HuH-7.5 (cell line): ENCODE measurements around the gene CYFIP2.
"Not testable (repeated sequence)": the region's sequence is repeated elsewhere in the genome, so short reads cannot be mapped to it uniquely, and the experiment has no call there.

ENCODE experiments used
- DNase-seq: peaks from one replicate; pipeline ENCODE4 v3.0.0; 2011; ENCODE audit warnings: low spot score

The CYFIP2 gene

GRCh38 chr5:157390133-157390532 lies 124.2 kb downstream of the CYFIP2 start:
- DNase-seq = no peak

- peak; percentile 22 for DNase-seq
Observed at GRCh38 chr5:157390551-157391297, 124.8 kb downstream of the CYFIP2 start.

- no peak for DNase-seq
Observed at GRCh38 chr5:157398305-157398704, 132.4 kb downstream of the CYFIP2 start.

DNA sequence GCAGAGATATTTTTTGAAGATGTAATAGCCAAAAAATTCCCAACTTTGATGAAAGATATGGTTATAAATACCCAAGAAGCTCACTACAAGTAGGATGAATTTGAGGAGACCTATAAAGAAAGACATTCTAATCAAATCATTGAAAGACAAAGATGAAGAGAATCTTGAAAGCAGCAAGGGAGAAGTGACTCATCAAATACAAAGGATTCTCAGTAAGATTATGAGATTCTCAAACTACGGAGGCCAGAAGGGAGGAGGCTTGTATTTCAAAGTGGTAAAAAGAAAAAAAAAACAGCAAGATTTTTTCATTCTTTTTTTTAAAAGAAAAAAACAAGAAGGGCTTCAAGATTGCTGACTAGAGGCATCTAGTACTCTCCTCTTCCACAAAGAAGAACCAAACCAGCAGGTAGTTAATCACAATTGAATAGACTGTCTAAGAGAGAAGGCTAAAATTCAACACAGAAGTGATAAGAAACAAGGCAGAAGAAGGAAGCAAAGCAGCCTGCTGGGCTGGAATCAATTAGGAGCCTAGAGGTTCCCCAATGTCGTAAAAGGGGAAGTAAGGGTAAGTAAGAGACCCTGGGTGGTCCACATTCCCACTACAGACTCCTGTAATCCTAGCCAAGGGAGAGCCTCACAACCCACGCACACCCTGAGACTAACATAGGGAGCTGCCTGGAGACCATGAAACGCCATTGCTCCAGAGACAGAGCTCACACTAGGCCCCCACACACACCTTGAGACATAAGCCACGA lies 135.0 kb downstream of the CYFIP2 start:
- DNase-seq = no peak

- no peak for DNase-seq
Observed at GRCh38 chr5:157415838-157416237, 149.9 kb downstream of the CYFIP2 start.

GRCh38 chr5:157419521-157419920 lies 153.6 kb downstream of the CYFIP2 start:
- not testable (repeated sequence) for DNase-seq

DNA sequence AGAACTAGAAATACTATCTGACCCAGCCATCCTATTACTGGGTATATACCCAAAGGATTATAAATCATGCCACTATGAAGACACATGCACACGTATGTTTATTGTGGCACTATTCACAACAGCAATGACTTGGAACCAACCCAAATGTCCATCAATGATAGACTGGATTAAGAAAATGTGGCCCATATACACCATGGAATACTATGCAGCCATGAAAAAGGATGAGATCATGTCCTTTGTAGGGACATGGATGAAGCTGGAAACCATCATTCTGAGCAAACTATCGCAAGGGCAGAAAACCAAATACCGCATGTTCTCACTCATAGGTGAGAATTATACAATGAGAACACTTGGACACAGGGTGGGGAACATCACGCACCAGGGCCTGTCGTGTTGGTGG lies 164.0 kb downstream of the CYFIP2 start:
- DNase-seq = not testable (repeated sequence)

DNA sequence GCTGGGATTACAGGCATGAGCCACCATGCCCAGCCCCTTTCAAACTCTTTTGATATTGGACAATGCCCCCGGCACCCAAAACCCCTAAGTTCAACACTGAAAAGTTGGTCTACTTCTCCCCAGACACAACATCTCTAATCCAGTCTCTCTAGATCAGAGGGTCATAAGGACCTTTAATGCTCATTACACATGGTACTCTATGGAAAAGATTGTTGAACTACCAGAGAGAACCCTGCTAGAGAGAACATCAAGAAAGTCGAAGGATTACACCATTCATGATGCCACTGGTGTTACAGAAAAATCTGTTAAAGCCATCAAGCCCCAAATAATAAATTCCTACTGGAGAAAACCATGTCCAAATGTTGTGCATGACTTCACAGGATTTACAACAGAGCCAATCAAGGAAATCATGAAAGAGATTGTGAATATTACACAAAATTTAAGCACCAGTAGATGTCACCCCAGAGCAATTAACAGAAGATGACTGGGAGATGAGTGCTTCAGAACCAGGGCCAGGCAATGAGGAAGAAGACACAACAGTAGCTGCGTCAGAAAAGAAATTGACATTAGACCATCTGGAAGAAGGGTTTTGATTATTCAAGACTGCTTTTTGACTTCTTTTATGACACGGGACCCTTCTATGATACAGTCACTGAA lies 165.7 kb downstream of the CYFIP2 start:
- DNase-seq = no peak

GRCh38 chr5:157434096-157434495 lies 168.2 kb downstream of the CYFIP2 start:
- no peak for DNase-seq

GRCh38 chr5:157443041-157443549 lies 177.2 kb downstream of the CYFIP2 start:
- no peak for DNase-seq

- no peak for DNase-seq
Observed at GRCh38 chr5:157444224-157444623, 178.3 kb downstream of the CYFIP2 start.
